Loucy (cell line): ENCODE measurements around the gene CASZ1.

Experiments used
- H2AFZ ChIP-seq: fragments of 200-600 bp; sonication (generic); 2 replicates; pipeline ENCODE4 v1.6.0; 2016; ENCODE audit warnings: antibody characterized with exemption, mild to moderate bottlenecking, low read length, moderate library complexity
- H3F3A ChIP-seq: fragments of 200-600 bp; 2 replicates; pipeline ENCODE4 v1.6.0; 2016; ENCODE audit warnings: antibody characterized with exemption, low read depth, mild to moderate bottlenecking
- H3K27me3 ChIP-seq: fragments of 200-600 bp; sonication (generic); 2 replicates; pipeline ENCODE4 v1.6.1; 2014; ENCODE audit warnings: low read length, mild to moderate bottlenecking; ENCODE audit not compliant: insufficient read depth, poor library complexity, severe bottlenecking
- H3K36me3 ChIP-seq: fragments of 200-600 bp; sonication (generic); 2 replicates; pipeline ENCODE4 v1.6.1; 2016; ENCODE audit warnings: low read length; ENCODE audit not compliant: insufficient read depth
- H3K4me1 ChIP-seq: fragments of 200-600 bp; sonication (generic); 2 replicates; pipeline ENCODE4 v1.5.1; 2014; ENCODE audit warnings: low read length, mild to moderate bottlenecking; ENCODE audit not compliant: insufficient read depth, poor library complexity, severe bottlenecking
- H3K4me2 ChIP-seq: fragments of 200-600 bp; sonication (generic); 2 replicates; pipeline ENCODE4 v1.6.0; 2014; ENCODE audit warnings: antibody characterized with exemption, low read length, low read depth, mild to moderate bottlenecking; ENCODE audit not compliant: poor library complexity, severe bottlenecking
- H3K4me3 ChIP-seq: fragments of 200-600 bp; sonication (generic); 2 replicates; pipeline ENCODE4 v1.5.1; 2014; ENCODE audit warnings: low read length, mild to moderate bottlenecking, mixed read lengths; ENCODE audit not compliant: poor library complexity, severe bottlenecking
- H3K79me2 ChIP-seq: fragments of 200-600 bp; sonication (generic); 2 replicates; pipeline ENCODE4 v1.6.1; 2014; ENCODE audit warnings: low read length; ENCODE audit not compliant: insufficient read depth
- H3K9ac ChIP-seq: fragments of 200-600 bp; sonication (generic); 2 replicates; pipeline ENCODE4 v1.6.0; 2014; ENCODE audit warnings: mild to moderate bottlenecking, low read depth, low read length, moderate library complexity; ENCODE audit not compliant: poor library complexity, severe bottlenecking
- H3K9me2 ChIP-seq: fragments of 200-600 bp; sonication (generic); replicated peaks from 2 replicates; pipeline ENCODE4 v1.6.1; 2016; ENCODE audit warnings: low read depth, low read length, mixed read lengths
- H3K9me3 ChIP-seq: fragments of 200-600 bp; sonication (generic); 2 replicates; pipeline ENCODE4 v1.6.1; 2014; ENCODE audit warnings: mild to moderate bottlenecking, antibody characterized with exemption, low read length, low read depth; ENCODE audit not compliant: insufficient read depth
- H4K20me1 ChIP-seq: fragments of 200-600 bp; sonication (generic); 2 replicates; pipeline ENCODE4 v1.6.0; 2014; ENCODE audit warnings: antibody characterized with exemption, low read length, mild to moderate bottlenecking; ENCODE audit not compliant: insufficient read depth, poor library complexity, severe bottlenecking
- EZH2phosphoT487 ChIP-seq: fragments of 200-600 bp; IDR thresholded peaks from 2 replicates; pipeline ENCODE4 v1.6.1; 2018; ENCODE audit warnings: antibody characterized with exemption, mild to moderate bottlenecking, moderate library complexity, borderline replicate concordance
- TF ChIP-seq, protein P1 (sequence below): fragments of 200-600 bp; sonication (generic); conservative IDR thresholded peaks from 2 replicates; pipeline ENCODE4 v1.5.1; 2014; ENCODE audit warnings: mild to moderate bottlenecking, antibody characterized with exemption, low read length

CASZ1 gene

DNA sequence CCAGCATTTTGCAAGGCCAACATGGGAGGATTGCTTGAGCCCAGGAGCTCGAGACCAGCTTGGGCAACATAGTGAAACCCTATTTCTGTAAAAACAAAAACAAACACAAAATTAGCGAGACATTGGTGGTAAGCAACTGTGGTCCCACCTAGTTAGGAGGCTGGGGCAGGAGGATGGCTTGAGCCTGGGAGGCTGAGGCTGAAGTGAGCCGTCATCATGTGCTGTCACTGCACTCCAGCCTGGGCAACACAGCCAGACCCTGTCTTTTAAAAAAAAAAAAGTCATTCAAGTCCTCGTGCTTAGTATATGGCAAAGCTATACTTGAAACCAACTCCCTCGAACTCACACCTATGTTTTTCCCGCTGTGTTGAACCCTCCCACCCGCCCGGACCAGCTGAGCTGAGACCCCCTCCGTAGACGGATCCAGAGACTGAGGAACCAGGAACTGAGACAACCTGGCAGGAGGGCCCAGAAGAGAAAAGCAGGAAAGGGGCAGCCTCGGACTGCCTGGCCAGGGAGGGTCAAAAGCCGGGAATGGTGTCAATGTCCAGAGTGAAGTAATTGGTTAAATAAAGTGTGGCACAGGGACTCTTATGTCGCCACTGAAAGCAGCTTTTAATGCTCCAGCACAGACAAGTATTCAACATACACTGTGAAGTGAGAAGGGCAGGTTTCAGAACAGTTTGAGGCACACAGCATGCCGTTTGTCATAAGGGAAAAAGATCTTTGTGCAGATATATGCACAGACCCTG is 32.8 kb upstream of the CASZ1 start:
- H3K4me3 ChIP-seq = no peak overlapping the region
- no peaks in the 10 kb centered on the region for H4K20me1 ChIP-seq
- no peaks in the 10 kb centered on the region for H3K79me2 ChIP-seq
- H3F3A ChIP-seq = no peaks in the 10 kb centered on the region
- TF ChIP-seq, protein P1, sequence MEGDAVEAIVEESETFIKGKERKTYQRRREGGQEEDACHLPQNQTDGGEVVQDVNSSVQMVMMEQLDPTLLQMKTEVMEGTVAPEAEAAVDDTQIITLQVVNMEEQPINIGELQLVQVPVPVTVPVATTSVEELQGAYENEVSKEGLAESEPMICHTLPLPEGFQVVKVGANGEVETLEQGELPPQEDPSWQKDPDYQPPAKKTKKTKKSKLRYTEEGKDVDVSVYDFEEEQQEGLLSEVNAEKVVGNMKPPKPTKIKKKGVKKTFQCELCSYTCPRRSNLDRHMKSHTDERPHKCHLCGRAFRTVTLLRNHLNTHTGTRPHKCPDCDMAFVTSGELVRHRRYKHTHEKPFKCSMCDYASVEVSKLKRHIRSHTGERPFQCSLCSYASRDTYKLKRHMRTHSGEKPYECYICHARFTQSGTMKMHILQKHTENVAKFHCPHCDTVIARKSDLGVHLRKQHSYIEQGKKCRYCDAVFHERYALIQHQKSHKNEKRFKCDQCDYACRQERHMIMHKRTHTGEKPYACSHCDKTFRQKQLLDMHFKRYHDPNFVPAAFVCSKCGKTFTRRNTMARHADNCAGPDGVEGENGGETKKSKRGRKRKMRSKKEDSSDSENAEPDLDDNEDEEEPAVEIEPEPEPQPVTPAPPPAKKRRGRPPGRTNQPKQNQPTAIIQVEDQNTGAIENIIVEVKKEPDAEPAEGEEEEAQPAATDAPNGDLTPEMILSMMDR = no peak
- no peak for TF ChIP-seq EZH2phosphoT487
- H3K9me3 ChIP-seq = no peaks in the 10 kb centered on the region
- no peaks in the 10 kb centered on the region for H3K9me2 ChIP-seq
- H3K36me3 ChIP-seq = no peaks in the 10 kb centered on the region
- H3K4me2 ChIP-seq = no peak overlapping the region
- no peak overlapping the region for H3K9ac ChIP-seq
- H3K4me1 ChIP-seq = no peaks in the 10 kb centered on the region
- H2AFZ ChIP-seq = no peak overlapping the region
- no peaks in the 10 kb centered on the region for H3K27me3 ChIP-seq

DNA sequence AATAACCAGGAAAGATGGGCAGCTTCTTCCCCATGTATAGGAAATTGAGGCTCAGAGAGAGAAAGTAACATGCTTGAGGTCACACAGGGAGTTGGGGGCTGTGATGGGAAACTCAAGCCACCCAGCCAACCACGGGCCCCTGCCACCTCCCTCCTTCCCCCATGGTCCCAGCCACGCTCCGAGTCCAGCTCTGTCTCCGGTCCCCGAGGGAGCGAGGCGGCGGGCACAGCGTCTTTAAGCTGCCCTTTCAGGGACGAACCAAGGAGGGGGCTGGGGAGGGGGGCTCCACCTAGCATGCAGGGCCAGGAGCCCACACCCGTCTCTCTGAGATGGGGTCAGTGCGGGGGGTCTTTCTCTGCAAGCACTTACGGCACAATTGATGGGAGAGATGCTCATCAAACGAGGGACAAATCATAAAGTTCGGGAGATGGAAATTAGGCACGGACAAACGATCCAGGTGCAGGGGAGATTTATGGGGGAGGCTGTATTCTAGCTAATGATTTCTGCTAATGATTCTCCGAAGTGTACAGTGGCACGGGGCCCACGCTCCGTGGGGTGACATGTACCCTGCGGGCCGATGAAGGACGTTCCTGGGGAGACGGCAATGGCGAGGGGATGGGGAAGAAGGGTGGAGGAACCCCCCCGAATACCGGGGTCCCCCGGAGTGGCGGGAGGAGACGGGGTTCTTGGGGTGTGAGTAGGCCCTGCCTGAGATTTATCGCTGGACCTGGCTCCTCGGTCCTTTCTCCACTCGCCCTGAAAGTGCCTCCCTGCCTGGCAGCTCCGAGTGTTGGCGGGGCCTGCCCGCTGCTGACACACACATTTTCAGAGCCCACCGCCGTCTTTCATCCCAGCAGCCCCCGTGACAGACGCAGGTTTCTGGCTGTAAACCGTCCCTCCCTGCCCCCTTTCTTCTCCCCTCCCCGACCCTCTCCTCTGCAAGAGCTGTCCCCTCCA is 31.2 kb upstream of the CASZ1 start:
- H3K9me2 ChIP-seq = no peaks in the 10 kb centered on the region
- no peaks in the 10 kb centered on the region for H3K4me1 ChIP-seq
- H3K36me3 ChIP-seq = no peaks in the 10 kb centered on the region
- no peaks in the 10 kb centered on the region for H3K9me3 ChIP-seq
- H3K27me3 ChIP-seq = no peaks in the 10 kb centered on the region
- no peaks in the 10 kb centered on the region for H4K20me1 ChIP-seq
- H3K79me2 ChIP-seq = no peaks in the 10 kb centered on the region
- H3K4me2 ChIP-seq = no peak overlapping the region
- TF ChIP-seq EZH2phosphoT487 = no peak
- TF ChIP-seq, protein P1 = no peak
- H3F3A ChIP-seq = no peaks in the 10 kb centered on the region
- H3K4me3 ChIP-seq = no peak overlapping the region
- H2AFZ ChIP-seq = no peak overlapping the region
- H3K9ac ChIP-seq = no peak overlapping the region

DNA sequence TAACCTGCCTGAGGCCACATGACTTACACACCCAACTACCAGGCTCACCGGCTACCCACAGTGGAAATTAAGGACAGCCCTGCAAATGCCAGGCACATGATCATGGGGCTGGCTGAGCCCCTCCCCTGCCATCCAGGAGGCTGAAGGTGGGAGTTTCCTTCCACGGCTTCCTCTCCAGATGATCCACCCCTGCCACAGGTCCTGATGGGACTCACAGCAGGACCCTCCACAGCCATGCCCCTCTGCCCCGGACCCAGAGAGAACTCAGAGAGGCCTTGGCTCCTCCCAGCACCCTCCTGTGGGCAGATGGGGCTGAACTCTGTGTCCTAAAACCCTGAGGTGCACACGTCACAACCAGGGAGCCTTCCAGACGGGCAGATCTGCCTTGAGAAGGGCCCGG is 29.1 kb upstream of the CASZ1 start:
- H3K9me2 ChIP-seq = no peaks in the 10 kb centered on the region
- no peaks in the 10 kb centered on the region for H3K36me3 ChIP-seq
- H3K27me3 ChIP-seq = no peaks in the 10 kb centered on the region
- no peak overlapping the region for H3K4me3 ChIP-seq
- no peak overlapping the region for H3K9ac ChIP-seq
- H3K9me3 ChIP-seq = no peaks in the 10 kb centered on the region
- no peaks in the 10 kb centered on the region for H3K79me2 ChIP-seq
- H3K4me2 ChIP-seq = no peak overlapping the region
- no peaks in the 10 kb centered on the region for H4K20me1 ChIP-seq
- TF ChIP-seq, protein P1 = no peak
- no peak for TF ChIP-seq EZH2phosphoT487
- no peak overlapping the region for H2AFZ ChIP-seq
- no peaks in the 10 kb centered on the region for H3F3A ChIP-seq
- no peaks in the 10 kb centered on the region for H3K4me1 ChIP-seq
